Lung (tissue), 12 donors: ENCODE measurements around the gene TBKBP1. TPM values are rescaled to one million over a fixed set of nuclear protein-coding genes. Genes with fewer than 3 reads are reported as not detected.

Experiments used
- ATAC-seq: fragments of 200-7000 bp; cut with Tn5 transposase; one replicate; pipeline ENCODE4 v1.9.1; 2020; ENCODE audit warnings: moderate number of reproducible peaks; ENCODE audit not compliant: insufficient read depth, low FRiP score
- DNase-seq, 3 donors: peaks; one replicate each; pipeline ENCODE4 v3.0.0-alpha.2; 2013 to 2017
- H3K27ac ChIP-seq, 2 donors: one replicate each; pipeline ENCODE4 v1.5.1; 2013; ENCODE audit warnings: mild to moderate bottlenecking in 2 of 2, moderate library complexity in 2 of 2, control low read depth in 1 of 2, inconsistent platforms in 1 of 2, low read depth in 1 of 2, low read length in 1 of 2
- H3K27me3 ChIP-seq, 3 donors: one replicate each; pipeline ENCODE4 v1.5.1; 2013; ENCODE audit warnings: low read length in 2 of 3; ENCODE audit not compliant: control insufficient read depth in 3 of 3, insufficient read depth in 3 of 3
- H3K36me3 ChIP-seq, 4 donors: one replicate each; pipeline ENCODE4 v1.5.1; 2013; ENCODE audit warnings: low read length in 4 of 4, mild to moderate bottlenecking in 1 of 4, moderate library complexity in 1 of 4; ENCODE audit not compliant: control insufficient read depth in 4 of 4, insufficient read depth in 4 of 4
- H3K4me1 ChIP-seq, 5 donors: one replicate each; pipeline ENCODE4 v1.5.1; 2013; ENCODE audit warnings: low read length in 5 of 5, mild to moderate bottlenecking in 2 of 5, moderate library complexity in 1 of 5; ENCODE audit not compliant: control insufficient read depth in 5 of 5, insufficient read depth in 5 of 5
- H3K4me3 ChIP-seq: one replicate; pipeline ENCODE4 v1.5.1; 2013; ENCODE audit warnings: mild to moderate bottlenecking, control low read depth, moderate library complexity
- H3K9ac ChIP-seq, 2 donors: one replicate each; pipeline ENCODE4 v1.5.1; 2013; ENCODE audit warnings: low read length in 2 of 2, control low read depth in 1 of 2; ENCODE audit not compliant: insufficient read depth in 1 of 2
- H3K9me3 ChIP-seq, 4 donors: one replicate each; pipeline ENCODE4 v1.5.1; 2013; ENCODE audit warnings: low read length in 3 of 4, mild to moderate bottlenecking in 1 of 4, moderate library complexity in 1 of 4; ENCODE audit not compliant: control insufficient read depth in 4 of 4, insufficient read depth in 3 of 4
- WGBS, 2 donors: extraction: QIAGEN DNeasy Blood & Tissue Kit; methylation state at CpG; one replicate each; pipeline ENCODE4 v1.1.7; 2013; 5-methylcytosine and 5-hydroxymethylcytosine counted together
- polyA plus RNA-seq, 2 donors: library from polyadenylated mRNA; stranded (reverse); fragments of 200-250 nt; gene quantifications; one replicate each; pipeline ENCODE4 v1.2.1, GENCODE V29; 2013
- total RNA-seq, 2 donors: library from RNA; depleted of rRNA in 1 of 2; stranded (reverse); fragments of >200 nt in 1 of 2; gene quantifications; one replicate each; pipeline ENCODE4 v1.2.1, GENCODE V29; 2014 to 2021
- TF ChIP-seq, protein P1 (sequence below): IDR thresholded peaks from 2 replicates; pipeline ENCODE4 v1.5.1; 2012; ENCODE audit warnings: mild to moderate bottlenecking; ENCODE audit errors: control extremely low read depth, extremely low read depth
- donor health status: control.
- donor health status: control.
- donor health status: Bipolar disorder and iron deficiency.
- donor health status: healthy.
- donor health status: DM: yes; HTN: yes; CAD: no.

Gene TBKBP1
- total and polyA plus RNA-seq, 4 donors = 9.0 to 14.0 (median 12.1) TPM

DNA sequence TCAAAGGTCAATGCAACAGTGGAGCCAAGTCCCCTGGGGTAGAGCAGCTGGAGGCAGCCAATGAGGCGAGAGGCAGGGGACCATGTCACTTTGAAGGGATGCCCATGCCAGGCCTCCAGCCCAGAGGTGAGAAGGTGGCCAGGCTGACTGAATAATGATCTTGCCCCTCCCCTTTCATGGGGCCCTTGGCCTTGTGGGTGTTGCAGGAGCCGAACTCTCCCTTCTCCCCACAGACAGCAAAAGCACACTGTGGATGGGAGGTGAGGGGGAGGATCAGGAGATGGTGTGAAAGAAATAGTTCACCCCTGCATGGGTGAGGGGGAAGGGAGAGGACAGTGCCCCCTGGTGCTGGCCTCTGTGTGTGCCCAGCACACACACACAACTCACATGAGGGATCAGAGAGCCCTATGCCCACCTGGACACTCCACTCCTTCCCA lies 23.3 kb downstream of the TBKBP1 start:
- Histone ChIP-seq H3K27ac (no peak overlapping the region), H3K4me1 (peaks cover 0 to 6% (median 0%) of the 10 kb centered on the region in 5 donors), H3K36me3 (no peaks in the 10 kb centered on the region), H3K4me3 (no peak overlapping the region), H3K9ac (no peak overlapping the region), H3K9me3 (no peaks in the 10 kb centered on the region), H3K27me3 (peaks cover 0 to 43% (median 32%) of the 10 kb centered on the region in 3 donors)
- WGBS, 2 donors = 67 to 79% methylated on average over 2 of the region's 2 CpGs
- TF ChIP-seq, protein P1, sequence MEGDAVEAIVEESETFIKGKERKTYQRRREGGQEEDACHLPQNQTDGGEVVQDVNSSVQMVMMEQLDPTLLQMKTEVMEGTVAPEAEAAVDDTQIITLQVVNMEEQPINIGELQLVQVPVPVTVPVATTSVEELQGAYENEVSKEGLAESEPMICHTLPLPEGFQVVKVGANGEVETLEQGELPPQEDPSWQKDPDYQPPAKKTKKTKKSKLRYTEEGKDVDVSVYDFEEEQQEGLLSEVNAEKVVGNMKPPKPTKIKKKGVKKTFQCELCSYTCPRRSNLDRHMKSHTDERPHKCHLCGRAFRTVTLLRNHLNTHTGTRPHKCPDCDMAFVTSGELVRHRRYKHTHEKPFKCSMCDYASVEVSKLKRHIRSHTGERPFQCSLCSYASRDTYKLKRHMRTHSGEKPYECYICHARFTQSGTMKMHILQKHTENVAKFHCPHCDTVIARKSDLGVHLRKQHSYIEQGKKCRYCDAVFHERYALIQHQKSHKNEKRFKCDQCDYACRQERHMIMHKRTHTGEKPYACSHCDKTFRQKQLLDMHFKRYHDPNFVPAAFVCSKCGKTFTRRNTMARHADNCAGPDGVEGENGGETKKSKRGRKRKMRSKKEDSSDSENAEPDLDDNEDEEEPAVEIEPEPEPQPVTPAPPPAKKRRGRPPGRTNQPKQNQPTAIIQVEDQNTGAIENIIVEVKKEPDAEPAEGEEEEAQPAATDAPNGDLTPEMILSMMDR = no peak
- DNase-seq = no peak
- no peak for ATAC-seq

DNA sequence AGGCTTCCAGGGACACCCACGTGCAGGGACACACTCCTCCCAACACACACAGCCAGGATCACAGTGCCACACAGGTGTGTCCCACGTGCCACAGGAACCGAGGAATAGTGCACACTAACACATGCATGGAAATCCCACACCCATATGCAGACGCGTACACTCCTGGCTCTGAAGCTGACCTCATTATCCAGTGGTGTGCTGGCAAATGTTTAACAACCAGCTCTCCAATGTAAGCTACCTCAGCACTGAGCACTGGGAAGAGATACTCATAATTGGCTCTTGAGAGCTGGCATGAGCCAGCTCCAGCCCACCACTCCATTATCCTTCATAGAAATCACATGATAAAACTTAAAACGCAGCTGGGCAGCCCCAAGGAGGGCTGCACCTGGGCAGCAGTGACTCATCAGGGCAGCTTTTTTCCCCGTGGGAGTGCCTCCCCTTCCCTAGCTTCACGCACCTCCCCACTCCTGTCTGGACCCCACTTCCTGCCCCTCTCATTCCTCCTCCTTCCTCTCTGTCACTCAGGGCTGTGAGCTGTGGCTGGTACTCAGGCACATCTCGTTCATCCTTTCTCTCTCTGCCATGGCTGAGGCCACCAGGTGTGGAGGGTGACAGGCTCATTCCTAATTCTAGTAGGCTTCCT lies 24.1 kb downstream of the TBKBP1 start:
- Histone ChIP-seq H3K27ac (no peak overlapping the region), H3K9ac (no peak overlapping the region), H3K36me3 (no peaks in the 10 kb centered on the region), H3K4me1 (peaks cover 0 to 6% (median 0%) of the 10 kb centered on the region in 5 donors), H3K9me3 (no peaks in the 10 kb centered on the region), H3K4me3 (no peak overlapping the region), H3K27me3 (peaks cover 0 to 48% (median 36%) of the 10 kb centered on the region in 3 donors)
- ATAC-seq (no peak), DNase-seq (peak in 1 of 3 donors; percentile 46)
- 24 to 32% methylated on average over 9 of the region's 9 CpGs for WGBS, 2 donors
- TF ChIP-seq, protein P1 = no peak

DNA sequence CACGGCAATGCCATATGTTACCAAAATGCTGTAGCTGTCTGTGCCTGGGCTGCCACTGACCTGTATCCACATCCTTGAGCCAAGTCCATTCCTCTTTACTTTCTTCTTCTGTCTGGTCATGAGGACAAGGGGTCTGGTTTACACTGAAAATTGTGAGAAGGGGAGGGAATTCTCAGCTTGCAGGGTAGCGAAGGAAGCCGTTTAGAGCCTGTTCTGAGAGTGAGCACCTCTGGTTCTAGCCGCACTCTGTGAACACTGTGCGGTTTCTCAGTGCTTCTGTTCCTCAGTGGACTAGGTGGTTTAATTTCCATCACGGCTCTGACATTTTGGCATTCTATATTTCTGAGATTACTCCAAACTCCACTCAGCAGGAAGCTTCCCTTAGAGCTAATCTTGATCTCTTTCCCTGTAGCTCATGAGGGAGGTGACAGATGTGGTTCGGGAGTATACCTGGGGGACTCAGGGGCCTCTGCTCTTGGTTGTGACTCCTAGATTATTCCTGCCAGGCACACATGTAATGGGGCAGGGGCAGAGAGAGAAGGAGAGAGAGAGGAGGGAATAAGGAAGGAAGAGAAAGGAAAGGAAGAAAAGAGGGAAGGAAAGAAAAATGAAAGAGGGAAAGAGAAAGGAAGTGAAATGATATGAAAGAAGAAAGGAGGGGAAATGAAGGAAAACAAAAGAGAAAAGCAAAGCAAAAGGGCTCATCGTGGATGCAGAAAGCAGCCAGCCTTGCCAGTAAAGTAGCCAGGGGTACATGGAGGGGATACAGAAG lies 24.9 kb downstream of the TBKBP1 start:
- H3K27me3 ChIP-seq = peaks cover 0 to 50% (median 36%) of the 10 kb centered on the region in 3 donors
- DNase-seq = no peak
- no peak overlapping the region for H3K9ac ChIP-seq
- peaks cover 0 to 6% (median 0%) of the 10 kb centered on the region in 5 donors for H3K4me1 ChIP-seq
- no peaks in the 10 kb centered on the region for H3K9me3 ChIP-seq
- no peaks in the 10 kb centered on the region for H3K36me3 ChIP-seq
- ATAC-seq = no peak
- TF ChIP-seq, protein P1 = no peak
- 43 to 45% methylated on average over 8 of the region's 8 CpGs for WGBS, 2 donors
- H3K4me3 ChIP-seq = no peak overlapping the region
- H3K27ac ChIP-seq = no peak overlapping the region
